GM18498 (cell line): ENCODE data around the gene MORN5.

Source experiments
- ATAC-seq: cut with Tn5 transposase; IDR thresholded peaks from one replicate; pipeline ENCODE4 v1.9.1; 2021; ENCODE audit warnings: mild to moderate bottlenecking, moderate library complexity; ENCODE audit not compliant: unreplicated experiment

MORN5 gene

DNA sequence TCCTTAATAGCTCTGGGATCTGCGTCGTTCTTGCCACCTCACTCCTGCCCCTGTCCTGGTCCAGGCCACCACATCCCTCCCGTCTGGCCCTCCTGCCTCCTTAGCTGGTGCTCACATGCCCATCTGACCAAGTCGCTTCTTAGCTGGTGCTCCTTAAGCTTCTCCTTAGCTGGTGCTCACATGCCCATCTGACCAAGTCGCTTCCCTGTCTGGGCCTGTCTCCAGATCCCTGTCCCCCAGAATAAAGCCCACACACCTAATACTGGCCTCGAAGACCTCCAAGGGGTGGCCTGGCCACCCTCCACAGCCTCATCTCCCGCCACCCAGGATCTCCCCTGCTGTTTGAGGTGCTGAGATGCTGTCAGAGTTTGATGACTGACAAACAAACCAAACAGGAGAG lies 35.2 kb upstream of the MORN5 start:
- no peak for ATAC-seq

DNA sequence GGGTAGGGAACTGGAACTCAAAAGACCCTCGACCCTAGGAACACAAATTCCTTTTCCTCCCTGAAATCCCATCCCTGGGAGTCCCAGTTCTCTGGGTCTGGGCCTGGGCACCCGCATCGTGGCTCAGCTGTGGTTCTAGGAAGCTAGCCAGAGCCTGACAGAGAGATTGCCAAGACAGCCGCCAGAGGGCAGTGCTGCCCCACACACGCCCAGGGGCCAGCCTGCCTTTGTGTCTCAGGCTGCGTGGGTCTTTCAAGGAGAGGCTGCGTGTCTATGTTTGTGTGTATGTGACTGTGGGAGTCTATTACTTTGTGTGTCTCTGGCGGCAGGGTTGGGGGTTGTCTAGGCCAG lies 34.6 kb upstream of the MORN5 start:
- no peak for ATAC-seq

DNA sequence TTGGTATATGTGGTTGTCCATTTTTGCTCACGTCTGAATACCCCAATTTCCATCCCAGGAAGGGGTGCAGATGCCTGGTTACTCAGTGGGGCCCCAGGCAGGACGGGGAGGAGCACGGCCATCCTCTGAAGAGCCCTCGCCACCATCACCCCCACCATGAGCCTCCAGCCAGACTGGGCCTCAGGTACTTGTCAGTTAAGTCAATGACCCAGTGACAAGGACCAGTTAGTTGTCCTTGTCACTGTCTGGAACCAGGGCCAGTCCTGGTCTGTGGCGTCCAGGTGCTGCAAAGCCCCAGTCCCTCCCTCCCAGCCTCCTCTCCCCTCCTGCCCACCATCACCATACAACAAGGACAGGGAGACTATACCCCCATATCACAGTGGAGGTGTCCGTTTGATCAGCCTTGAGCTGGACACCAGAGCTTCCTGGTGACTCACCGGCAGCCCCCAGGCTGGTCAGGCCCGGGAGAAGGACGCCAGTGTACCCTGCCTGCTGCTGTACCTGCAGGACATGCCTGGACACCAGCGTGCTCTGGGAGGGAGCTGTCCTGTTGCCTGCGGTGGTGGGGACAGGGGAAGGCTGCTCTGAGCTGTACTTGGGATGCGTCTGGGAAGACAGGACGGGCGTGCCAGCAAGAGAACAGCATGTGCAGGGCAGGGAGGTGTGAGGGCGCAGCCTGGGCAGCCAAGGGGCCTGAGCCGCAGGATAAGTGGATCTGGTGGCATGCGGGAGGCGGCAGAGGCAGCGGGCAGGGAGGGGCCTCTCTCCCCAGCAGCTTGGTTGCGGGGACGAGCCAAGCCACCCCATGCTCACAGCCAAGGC lies 34.0 kb upstream of the MORN5 start:
- ATAC-seq, result no peak

DNA sequence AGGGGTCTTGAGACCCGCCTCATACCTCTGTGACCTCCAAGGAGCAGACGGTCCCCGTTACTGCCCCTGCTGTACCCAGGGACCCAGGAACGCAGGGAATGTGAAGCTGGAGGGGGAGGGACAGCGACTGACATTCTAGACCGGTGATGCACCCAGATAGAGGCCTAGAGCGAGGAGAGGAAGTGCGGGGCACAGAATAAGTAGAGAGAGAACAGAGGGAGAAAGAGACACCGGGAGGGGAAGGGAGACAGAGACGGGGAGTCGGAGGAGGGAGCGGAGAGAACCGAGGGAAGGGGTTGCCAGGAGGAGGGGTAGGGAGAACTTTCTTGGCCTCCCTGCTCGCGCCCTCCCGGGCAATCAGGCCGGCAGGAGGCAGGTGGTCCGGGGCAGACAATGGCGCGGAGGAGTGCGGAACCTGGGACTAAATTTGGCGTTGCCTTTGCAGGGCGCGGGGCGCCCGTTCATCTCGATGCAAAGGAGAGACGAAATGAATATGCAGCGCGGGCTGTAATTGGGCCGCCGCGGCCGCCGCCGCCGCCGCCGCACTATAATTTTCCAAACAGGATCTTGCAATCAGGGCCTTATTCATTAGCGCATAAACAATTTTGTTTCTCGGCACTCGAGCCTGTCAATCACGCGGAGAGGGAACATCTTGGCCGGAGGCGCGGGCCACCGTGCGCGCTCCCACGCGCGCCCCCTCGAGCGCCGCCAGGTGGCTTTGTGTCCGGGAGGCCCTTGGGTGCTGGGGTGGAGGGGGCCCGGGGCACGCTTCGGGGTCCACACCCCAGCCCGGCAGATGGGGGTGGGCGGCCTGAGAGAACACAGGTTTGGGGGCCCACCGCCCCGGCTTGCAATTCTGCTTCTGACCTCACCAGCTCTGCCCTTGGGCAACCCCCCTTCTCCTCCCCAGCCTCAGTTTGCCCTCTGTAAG lies 33.1 kb upstream of the MORN5 start:
- ATAC-seq, result no peak

DNA sequence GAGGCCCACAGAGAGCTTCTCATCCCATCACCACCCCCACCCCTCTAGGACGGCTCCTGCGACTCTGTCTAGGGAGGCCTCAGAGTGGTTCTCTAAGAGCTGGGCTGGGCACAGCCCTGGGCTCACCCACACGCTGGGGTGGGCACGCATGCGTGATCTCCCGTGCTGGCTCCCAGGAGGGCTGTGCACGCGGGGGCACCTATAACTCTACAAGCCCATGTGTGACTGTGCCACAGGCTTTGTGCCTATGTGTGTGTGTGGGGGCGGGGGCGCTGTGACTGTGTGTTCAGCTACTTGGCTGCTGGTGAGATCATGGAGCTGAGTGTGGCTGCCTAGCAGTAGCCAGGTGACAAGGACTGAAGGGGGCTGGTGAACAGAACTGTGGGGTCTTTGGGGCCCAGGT lies 32.3 kb upstream of the MORN5 start:
- no peak for ATAC-seq

DNA sequence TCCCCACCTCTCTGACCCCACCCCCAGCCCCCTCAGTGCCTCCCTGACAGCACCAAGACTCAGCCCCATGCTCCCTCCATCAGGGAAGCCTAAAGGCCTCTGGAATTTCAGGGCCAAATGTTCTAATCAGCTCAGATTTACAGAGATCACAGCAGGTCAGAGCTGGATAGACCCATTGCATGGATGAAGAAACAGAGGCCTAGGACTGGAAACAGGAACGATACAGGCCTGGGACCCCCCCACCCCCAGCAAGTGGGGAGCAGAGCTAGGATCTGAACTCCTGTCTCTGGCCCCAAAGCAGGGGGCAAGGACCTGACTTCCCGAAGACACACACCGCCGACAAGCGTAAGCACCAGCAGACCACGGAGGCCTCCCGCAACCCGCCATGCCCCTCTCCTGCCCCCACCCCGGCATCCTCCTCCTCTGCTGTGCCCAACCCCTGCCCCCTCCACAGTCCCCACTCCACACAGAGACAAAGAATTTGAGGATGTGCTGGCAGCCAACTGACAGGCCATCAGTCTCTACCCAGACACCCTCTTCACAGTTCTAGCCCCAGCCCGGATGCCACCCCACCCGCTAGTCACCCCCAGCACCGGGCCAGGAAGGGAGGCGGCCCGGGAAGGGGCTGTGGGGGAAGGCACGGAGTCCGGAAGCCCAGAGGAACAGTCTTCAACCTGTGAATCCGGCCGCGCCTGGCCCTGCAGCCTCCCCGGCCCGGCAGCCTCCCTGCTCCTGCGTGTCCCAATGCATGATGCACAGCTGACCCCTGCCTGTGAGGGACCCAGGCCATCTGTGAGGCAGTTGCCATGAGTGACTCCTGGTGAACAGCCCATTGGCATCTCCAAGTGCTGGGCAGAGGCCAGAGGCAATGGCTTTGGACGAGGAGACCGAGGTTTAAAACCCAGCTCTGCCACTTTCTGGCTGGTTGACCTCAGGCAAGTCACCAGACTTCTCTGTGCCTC lies 31.4 kb upstream of the MORN5 start:
- no peak for ATAC-seq

DNA sequence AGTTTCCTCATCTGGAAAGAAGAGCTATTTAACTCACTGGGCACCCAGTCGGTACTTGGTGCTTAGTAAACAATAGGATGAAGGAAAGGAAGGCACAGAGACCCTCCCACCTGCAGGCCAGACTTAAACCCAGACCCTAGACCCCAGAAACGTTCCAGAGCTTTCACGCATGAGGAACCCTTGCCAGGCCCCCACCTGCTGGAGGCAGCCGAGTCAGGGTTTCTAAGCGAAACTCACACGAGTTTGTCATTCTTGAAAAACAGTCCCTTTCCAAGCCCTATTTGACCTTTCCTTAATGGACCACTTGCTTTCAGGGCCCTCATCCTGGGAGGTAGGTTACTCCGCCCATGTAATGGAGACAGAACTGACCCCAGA lies 30.8 kb upstream of the MORN5 start:
- ATAC-seq, result no peak

DNA sequence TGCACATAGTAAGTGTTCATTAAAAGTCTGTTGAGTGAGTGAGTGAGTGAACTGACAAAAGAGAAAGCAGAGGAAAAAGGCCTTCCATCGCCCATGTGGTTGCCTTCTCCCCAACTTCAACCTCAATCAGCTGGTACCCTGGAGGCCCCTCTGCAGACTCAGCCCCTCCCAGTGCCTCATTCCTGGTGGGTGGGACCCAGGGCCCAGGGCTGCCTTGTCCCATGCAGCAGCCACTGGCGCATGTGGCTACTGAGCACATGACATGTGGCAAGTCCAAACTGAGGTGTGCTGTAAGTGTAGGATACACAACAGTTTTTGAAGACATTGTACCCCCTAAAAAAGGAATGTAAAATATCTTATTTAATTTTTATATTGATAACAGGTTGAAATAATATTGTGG lies 29.7 kb upstream of the MORN5 start:
- no peak for ATAC-seq

GRCh38 chr9:122130837-122131236 lies 28.9 kb upstream of the MORN5 start:
- ATAC-seq, result no peak

GRCh38 chr9:122131401-122132001 lies 28.2 kb upstream of the MORN5 start:
- ATAC-seq, result no peak

- ATAC-seq, result no peak
Observed at GRCh38 chr9:122132539-122132938, 27.2 kb upstream of the MORN5 start.

- no peak for ATAC-seq
Observed at GRCh38 chr9:122133263-122133983, 26.3 kb upstream of the MORN5 start.

- no peak for ATAC-seq
Observed at GRCh38 chr9:122133984-122134535, 25.6 kb upstream of the MORN5 start.

- no peak for ATAC-seq
Observed at GRCh38 chr9:122134822-122135528, 24.7 kb upstream of the MORN5 start.

DNA sequence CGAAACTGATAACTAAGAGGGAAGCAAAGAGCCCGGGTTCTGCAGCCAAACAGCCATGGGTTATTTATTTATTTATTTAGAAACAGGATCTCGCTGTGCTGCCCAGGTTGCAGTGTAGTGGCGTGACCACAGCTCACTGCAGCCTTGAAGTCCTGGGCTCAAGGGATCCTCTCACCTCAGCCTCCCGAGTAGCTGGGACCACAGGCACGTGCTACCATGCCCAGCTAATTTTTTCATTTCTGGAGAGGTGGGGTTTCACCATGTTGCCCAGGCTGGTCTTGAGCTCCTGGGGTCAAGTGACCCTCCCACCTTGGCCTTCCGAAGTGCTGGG lies 24.2 kb upstream of the MORN5 start:
- no peak for ATAC-seq

DNA sequence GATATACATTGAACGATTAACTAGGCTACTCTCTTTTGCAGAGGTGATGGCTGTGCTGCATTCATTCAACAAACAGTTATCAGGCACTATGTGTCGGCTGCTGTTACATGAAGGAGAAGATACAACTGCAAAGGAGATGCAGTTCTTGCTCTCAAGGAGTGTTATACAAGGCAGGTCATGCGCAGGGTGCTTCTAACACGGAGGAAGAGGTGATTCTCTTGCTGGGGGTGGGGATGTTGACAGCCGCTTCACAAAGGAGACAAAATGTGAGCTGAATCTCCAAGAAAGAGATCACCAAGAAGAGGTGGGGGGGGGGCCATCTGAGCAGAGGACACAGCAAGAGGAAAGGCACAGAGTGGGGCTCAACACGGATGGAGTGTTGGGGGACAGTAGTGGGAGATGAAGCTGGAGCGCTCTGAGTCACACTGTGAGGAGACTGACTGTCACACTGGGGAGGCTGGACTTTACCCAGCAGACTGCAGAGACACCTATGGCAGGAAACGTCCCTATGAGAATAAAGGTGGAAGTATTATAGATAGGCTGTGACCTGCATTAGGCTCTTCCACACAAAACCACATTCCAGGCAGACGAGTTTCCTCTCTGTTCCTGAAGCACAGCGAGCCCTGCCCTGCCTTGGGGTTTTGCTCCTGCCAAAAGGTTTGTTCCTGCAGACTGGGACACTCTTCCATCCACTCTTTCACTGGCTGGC lies 21.0 kb upstream of the MORN5 start:
- no peak for ATAC-seq

DNA sequence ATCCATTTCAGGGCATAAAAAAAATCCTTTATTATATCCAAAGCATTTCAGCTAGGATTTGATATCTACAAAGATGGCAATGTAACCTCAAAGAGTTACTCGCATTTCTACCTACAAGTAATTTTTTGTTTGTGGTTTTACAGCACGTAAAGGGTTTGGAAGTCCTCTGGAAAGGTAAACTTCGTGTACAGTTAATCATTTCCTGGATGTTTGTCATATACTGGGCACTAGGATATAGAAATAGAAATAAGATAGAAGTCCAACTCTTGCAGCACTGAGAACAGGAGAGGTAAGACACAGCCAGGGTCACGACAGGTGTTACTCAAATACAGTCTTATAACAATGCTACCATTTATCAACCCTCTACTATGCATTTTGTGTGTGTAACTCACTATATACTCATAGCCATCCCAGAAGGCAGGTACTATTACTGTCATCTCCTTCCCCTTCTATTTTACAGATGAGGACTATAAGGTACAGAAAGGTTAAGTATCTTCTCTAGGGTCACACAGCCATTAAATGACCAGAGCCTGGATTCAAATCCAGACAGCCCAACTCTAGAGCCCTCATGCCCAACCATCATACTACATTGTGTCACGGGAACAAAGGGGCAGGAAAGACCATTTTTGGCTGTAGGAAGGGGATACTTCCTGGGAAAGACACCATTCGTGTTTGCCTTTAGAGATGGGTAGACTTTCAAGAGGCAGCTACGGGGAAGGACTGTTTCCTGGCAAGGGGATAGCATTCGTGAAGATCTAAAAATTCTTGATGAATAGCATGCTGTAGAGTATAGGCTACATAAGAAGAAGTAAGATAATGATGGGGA lies 19.1 kb upstream of the MORN5 start:
- no peak for ATAC-seq

GRCh38 chr9:122141671-122142070 lies 18.0 kb upstream of the MORN5 start:
- no peak for ATAC-seq
